Suprapubic skin (tissue), 4 donors: ENCODE results near the gene PLA2G4C. TPM values are rescaled to one million over a fixed set of nuclear protein-coding genes. Genes with fewer than 3 reads are reported as not detected.

Source experiments
- DNase-seq, 2 donors: peaks; one replicate each; pipeline ENCODE4 v3.0.0-alpha.2; 2019; ENCODE audit warnings: low spot score in 2 of 2
- H3K27ac ChIP-seq: fragments of 200-600 bp; sonication (generic); one replicate; pipeline ENCODE4 v1.5.1; 2019
- H3K27me3 ChIP-seq: fragments of 200-600 bp; sonication (generic); one replicate; pipeline ENCODE4 v1.5.1; 2019
- H3K36me3 ChIP-seq: fragments of 200-600 bp; sonication (generic); one replicate; pipeline ENCODE4 v1.5.1; 2019
- H3K4me1 ChIP-seq: fragments of 200-600 bp; sonication (generic); one replicate; pipeline ENCODE4 v1.5.1; 2019
- H3K4me3 ChIP-seq: fragments of 200-600 bp; sonication (generic); one replicate; pipeline ENCODE4 v1.5.1; 2019; ENCODE audit warnings: mild to moderate bottlenecking
- H3K9me3 ChIP-seq: fragments of 200-600 bp; sonication (generic); one replicate; pipeline ENCODE4 v1.5.1; 2019
- EP300 ChIP-seq: sonication (generic); formaldehyde crosslinking; IDR thresholded peaks from one replicate; pipeline ENCODE4 v1.6.1; 2017; ENCODE audit warnings: antibody characterized with exemption
- POLR2A ChIP-seq, 2 donors: fragments of 450-650 bp; IDR thresholded peaks; one replicate each; pipeline ENCODE4 v1.6.1; 2017; ENCODE audit warnings: antibody characterized with exemption in 2 of 2, mild to moderate bottlenecking in 2 of 2, moderate library complexity in 2 of 2
- POLR2AphosphoS5 ChIP-seq, 3 donors: sonication (generic); formaldehyde crosslinking; IDR thresholded peaks; one replicate each; pipeline ENCODE4 v1.6.1; 2017; ENCODE audit warnings: antibody characterized with exemption in 3 of 3
- WGBS: methylation state at CpG from one replicate; pipeline ENCODE4 v1.1.5; 2018; 5-methylcytosine and 5-hydroxymethylcytosine counted together
- total RNA-seq, 4 donors: library from RNA; depleted of rRNA; stranded (reverse); fragments of >200 nt; gene quantifications; one replicate each; pipeline ENCODE4 v1.1.0, GENCODE V29; 2016
- TF ChIP-seq, protein P1 (sequence below), 2 donors: fragments of 200-600 bp in 1 of 2; fragments of 450-650 bp in 1 of 2; sonication (generic) in 1 of 2; IDR thresholded peaks; one replicate each; pipeline ENCODE4 v1.5.1; 2016 to 2019; ENCODE audit warnings: antibody characterized with exemption in 2 of 2, mild to moderate bottlenecking in 1 of 2, moderate library complexity in 1 of 2

PLA2G4C gene, protein sequence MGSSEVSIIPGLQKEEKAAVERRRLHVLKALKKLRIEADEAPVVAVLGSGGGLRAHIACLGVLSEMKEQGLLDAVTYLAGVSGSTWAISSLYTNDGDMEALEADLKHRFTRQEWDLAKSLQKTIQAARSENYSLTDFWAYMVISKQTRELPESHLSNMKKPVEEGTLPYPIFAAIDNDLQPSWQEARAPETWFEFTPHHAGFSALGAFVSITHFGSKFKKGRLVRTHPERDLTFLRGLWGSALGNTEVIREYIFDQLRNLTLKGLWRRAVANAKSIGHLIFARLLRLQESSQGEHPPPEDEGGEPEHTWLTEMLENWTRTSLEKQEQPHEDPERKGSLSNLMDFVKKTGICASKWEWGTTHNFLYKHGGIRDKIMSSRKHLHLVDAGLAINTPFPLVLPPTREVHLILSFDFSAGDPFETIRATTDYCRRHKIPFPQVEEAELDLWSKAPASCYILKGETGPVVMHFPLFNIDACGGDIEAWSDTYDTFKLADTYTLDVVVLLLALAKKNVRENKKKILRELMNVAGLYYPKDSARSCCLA
- 1 to 10 TPM; 1.4 to 9.1 (median 5.7) TPM for total RNA-seq

DNA sequence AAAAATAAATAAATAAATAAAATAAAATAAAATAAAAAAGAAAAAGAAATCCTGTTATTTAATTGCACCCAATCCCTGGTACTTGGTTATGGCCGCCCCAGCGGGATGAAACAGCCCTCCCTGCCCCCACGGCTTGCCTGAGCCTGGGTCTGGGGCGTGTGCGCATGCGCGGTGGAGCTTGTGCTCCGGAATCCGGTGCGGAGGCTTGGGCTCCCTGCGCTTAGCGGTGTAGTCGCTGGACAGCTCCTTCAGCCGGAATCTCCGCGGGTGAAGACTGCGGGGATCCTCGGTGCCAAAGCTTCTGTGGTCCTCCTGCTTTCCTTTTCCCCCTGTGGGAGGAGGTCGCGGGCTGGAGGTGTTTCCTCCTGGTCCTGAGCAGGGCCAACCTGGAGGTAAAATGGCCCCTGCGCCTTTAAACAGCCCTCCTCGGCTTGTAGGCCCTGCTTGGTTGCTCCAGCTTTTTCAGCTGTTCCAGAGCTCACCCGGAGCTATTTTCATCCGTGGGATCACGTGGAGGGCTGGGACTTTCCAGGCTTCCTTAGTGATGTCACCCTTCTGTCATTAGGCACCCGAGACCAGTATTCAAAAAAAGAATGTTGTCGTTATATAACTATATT lies at the start of gene PLA2G4C:
TSS of gene PLA2G4C (minus strand) at position 468 of the 617 bp plus-strand sequence. CDS start 4,288 bp downstream, outside the sequence.
- peak; percentile 94 to 95 for DNase-seq
- H3K9me3 ChIP-seq, result no peaks in the 10 kb centered on the region
- H3K4me3 ChIP-seq, result peak within 1 kb of the TSS; percentile 54
- peaks cover 25% of the 10 kb centered on the region for H3K4me1 ChIP-seq
- H3K27ac ChIP-seq, result peak within 1 kb of the TSS; percentile 89
- TF ChIP-seq POLR2A (IDR thresholded peaks at IDR 0.05) (no peak), POLR2AphosphoS5 (IDR thresholded peaks at IDR 0.05) (peak in 1 of 3 donors; percentile 70), EP300 (no peak)
- TF ChIP-seq, protein P1, sequence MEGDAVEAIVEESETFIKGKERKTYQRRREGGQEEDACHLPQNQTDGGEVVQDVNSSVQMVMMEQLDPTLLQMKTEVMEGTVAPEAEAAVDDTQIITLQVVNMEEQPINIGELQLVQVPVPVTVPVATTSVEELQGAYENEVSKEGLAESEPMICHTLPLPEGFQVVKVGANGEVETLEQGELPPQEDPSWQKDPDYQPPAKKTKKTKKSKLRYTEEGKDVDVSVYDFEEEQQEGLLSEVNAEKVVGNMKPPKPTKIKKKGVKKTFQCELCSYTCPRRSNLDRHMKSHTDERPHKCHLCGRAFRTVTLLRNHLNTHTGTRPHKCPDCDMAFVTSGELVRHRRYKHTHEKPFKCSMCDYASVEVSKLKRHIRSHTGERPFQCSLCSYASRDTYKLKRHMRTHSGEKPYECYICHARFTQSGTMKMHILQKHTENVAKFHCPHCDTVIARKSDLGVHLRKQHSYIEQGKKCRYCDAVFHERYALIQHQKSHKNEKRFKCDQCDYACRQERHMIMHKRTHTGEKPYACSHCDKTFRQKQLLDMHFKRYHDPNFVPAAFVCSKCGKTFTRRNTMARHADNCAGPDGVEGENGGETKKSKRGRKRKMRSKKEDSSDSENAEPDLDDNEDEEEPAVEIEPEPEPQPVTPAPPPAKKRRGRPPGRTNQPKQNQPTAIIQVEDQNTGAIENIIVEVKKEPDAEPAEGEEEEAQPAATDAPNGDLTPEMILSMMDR (IDR thresholded peaks at IDR 0.05), result no peak
- 0% methylated on average over 8 of the region's 27 CpGs for WGBS
- peaks cover under 1% of the 10 kb centered on the region for H3K36me3 ChIP-seq
- H3K27me3 ChIP-seq, result no peaks in the 10 kb centered on the region

DNA sequence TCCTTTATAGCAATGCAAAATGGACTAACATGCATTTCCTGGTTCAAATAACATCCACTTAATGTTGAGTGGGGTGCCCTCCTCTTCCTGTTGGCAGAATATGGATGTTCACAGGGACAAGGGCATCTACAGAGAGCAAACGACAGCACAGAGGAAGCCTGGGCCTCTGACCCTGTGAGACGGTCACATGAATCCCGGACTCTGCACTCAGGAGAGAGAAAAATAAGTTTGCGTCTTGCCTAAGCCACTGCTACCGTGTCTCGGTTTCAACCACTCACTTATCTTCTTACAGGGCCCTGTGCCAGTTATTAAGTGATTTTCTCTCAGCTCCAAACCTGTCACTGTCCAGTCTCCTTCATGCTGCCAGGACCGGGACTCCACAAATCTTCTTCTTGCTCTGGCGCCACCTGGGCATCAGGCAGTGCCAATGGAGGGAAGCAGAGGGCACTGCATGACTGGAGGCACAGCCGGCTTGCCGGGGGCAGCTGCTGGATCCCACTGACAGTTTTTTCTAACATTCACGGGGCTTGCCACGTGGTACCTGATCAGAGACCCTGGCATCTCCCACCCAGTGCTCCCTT lies 47.7 kb upstream of the PLA2G4C start:
- Histone ChIP-seq H3K27me3 (no peaks in the 10 kb centered on the region), H3K36me3 (peaks cover 37% of the 10 kb centered on the region), H3K4me3 (no peak overlapping the region), H3K9me3 (no peaks in the 10 kb centered on the region), H3K27ac (no peak overlapping the region), H3K4me1 (no peaks in the 10 kb centered on the region)
- 87% methylated on average over 12 of the region's 12 CpGs for WGBS
- no peak for TF ChIP-seq EP300
- no peak for TF ChIP-seq POLR2A (IDR thresholded peaks at IDR 0.05)
- TF ChIP-seq POLR2AphosphoS5 (IDR thresholded peaks at IDR 0.05), result no peak
- TF ChIP-seq, protein P1 (IDR thresholded peaks at IDR 0.05), result no peak
- no peak for DNase-seq

DNA sequence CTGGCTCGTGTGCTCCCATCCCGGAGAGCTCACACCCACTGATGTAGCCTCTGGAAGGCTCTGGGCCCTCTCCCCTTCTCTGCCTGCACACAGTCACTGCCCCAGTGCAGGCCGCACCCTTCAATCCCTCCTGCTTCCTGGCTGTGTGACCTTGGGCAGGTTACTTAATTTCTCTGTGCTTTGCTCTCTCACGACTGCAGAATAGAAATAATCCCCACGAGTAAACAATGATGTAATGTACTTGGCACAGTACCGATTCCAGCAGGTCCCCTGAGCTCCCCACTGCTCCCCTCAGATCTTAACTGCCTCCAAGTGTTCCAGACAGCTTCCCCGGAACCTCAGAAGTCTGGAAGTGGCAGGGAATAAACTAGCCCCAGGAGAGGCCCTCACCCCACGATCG lies 43.4 kb upstream of the PLA2G4C start:
- Histone ChIP-seq H3K27ac (no peak overlapping the region), H3K36me3 (peaks cover 28% of the 10 kb centered on the region), H3K4me1 (no peaks in the 10 kb centered on the region), H3K4me3 (no peak overlapping the region), H3K27me3 (no peaks in the 10 kb centered on the region), H3K9me3 (no peaks in the 10 kb centered on the region)
- no peak for TF ChIP-seq POLR2AphosphoS5 (IDR thresholded peaks at IDR 0.05)
- no peak for TF ChIP-seq POLR2A (IDR thresholded peaks at IDR 0.05)
- no peak for TF ChIP-seq EP300
- TF ChIP-seq, protein P1 (IDR thresholded peaks at IDR 0.05), result no peak
- 67% methylated on average over 9 of the region's 9 CpGs for WGBS
- DNase-seq, result no peak

DNA sequence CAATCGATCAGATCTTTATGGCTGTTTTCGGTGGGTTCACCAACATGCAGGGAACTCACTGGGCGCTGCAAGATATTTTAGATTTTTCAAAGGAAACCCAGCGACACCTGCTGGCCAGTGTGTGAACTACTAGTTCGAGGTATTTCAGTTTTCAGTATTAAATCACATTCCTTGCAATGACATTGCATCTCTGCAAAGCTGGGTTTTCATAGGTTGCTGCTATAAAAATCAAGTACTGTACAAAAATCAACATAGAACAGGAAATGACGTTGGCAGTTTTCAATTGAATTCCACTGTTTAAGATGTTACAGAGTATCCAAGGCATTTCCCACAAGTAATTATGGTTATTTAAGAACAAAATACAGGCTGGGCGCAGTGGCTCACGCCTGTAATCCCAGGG lies 41.9 kb upstream of the PLA2G4C start:
- H3K4me3 ChIP-seq, result no peak overlapping the region
- TF ChIP-seq, protein P1 (IDR thresholded peaks at IDR 0.05), result peak; percentile 70 to 84
- TF ChIP-seq POLR2AphosphoS5 (IDR thresholded peaks at IDR 0.05) (no peak), EP300 (no peak)
- H3K36me3 ChIP-seq, result peaks cover 31% of the 10 kb centered on the region
- no peak overlapping the region for H3K27ac ChIP-seq
- no peaks in the 10 kb centered on the region for H3K4me1 ChIP-seq
- H3K9me3 ChIP-seq, result no peaks in the 10 kb centered on the region
- no peak for DNase-seq
- WGBS, result 32% methylated on average over 8 of the region's 8 CpGs
- H3K27me3 ChIP-seq, result no peaks in the 10 kb centered on the region

DNA sequence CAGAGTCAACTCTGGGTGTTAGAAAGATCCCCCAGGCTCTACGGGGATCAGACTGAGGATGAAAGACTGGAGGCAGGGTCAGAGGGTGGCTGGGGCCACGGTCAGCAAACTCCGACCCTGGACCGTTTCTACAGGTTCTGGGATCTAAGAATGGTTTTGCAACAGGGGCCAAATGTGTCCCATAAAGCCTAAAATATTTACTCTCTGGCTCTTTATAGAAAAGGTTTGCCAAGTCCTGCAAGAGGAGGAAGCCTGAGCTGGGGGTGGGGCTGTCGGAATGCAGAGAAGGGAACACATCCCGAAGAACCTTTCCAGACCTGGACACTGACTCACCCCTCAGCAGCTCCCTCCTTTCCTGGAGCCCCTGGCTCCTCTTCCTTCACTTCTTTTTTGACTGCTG lies 38.8 kb upstream of the PLA2G4C start:
- Histone ChIP-seq H3K9me3 (no peaks in the 10 kb centered on the region), H3K4me1 (no peaks in the 10 kb centered on the region), H3K4me3 (no peak overlapping the region), H3K36me3 (peaks cover 50% of the 10 kb centered on the region), H3K27ac (no peak overlapping the region), H3K27me3 (no peaks in the 10 kb centered on the region)
- 79% methylated on average over 6 of the region's 6 CpGs for WGBS
- no peak for DNase-seq
- TF ChIP-seq EP300, result no peak
- TF ChIP-seq POLR2A (IDR thresholded peaks at IDR 0.05), result no peak
- TF ChIP-seq, protein P1 (IDR thresholded peaks at IDR 0.05), result no peak
- TF ChIP-seq POLR2AphosphoS5 (IDR thresholded peaks at IDR 0.05), result no peak
